ENCODE measurements around the gene PROSER2. TPM values are rescaled to one million over a fixed set of nuclear protein-coding genes. Genes with fewer than 3 reads are reported as not detected.

Gene PROSER2
- total RNA-seq, 1 experiment from 2014 or later: 4.1 TPM

- no peaks in the 10 kb centered on the region for H3K9me3 ChIP-seq (ENCODE audit: control insufficient read depth, insufficient read depth, low read depth, low read length)
- no peak for ATAC-seq
- no peaks in the 10 kb centered on the region for H3K4me1 ChIP-seq (ENCODE audit: control insufficient read depth, insufficient read depth, low read length)
- DNase-seq (ENCODE audit: low read depth, low spot score): no peak
- no peaks in the 10 kb centered on the region for H3K36me3 ChIP-seq (ENCODE audit: control insufficient read depth, insufficient read depth, low read length)
- in situ Hi-C loops (cut with HindIII; ENCODE audit: low pct_unique_long_range_greater_than_20kb, low sequenced_read_pairs) (no loop called here), intact Hi-C loops (cut with micrococcal nuclease; ENCODE audit: unreplicated experiment) (no loop called here)
- H3K27me3 ChIP-seq (ENCODE audit: control insufficient read depth, insufficient read depth, low read length): no peaks in the 10 kb centered on the region; the same call in 1 of the 2 replicates
- CTCF ChIA-PET: interaction anchor here (0.9 kb wide), 1 partner anchor 192 kb away, joined by 3 read pairs; no protein-coding TSS in a partner anchor
- no peak for TF ChIP-seq TCF7L2 (IDR thresholded peaks at IDR 0.05; ENCODE audit: low read depth, low read length)
- no peak for TF ChIP-seq POLR2AphosphoS5 (IDR thresholded peaks at IDR 0.05; ENCODE audit: low read depth, low read length)
- TF ChIP-seq CTCF (IDR thresholded peaks at IDR 0.05): no peak
- TF ChIP-seq SIN3A (IDR thresholded peaks at IDR 0.05; ENCODE audit: borderline replicate concordance, insufficient read depth, low read depth, low read length): no peak
- no peak for TF ChIP-seq REST (IDR thresholded peaks at IDR 0.05; ENCODE audit: insufficient read depth in 1 of 2, low read depth in 2 of 2, low read length in 1 of 2)
- no peak overlapping the region for H3K4me3 ChIP-seq (ENCODE audit: low read depth in 2 of 2, low read length in 2 of 2)
- POLR2A ChIA-PET: no interaction called here
- H3K27ac ChIP-seq (ENCODE audit: low read length): no peak overlapping the region
- no TSS peak for BruUV-seq (replicated peaks)
Measured at GRCh38 chr10:11794566-11794965, 28.6 kb upstream of the PROSER2 start.

- H3K36me3 ChIP-seq (ENCODE audit: control insufficient read depth, insufficient read depth, low read length): no peaks in the 10 kb centered on the region
- ChIA-PET POLR2A (no interaction called here), CTCF (interaction anchor here (0.9 kb wide), 1 partner anchor 191 kb away, joined by 3 read pairs; no protein-coding TSS in a partner anchor)
- no peaks in the 10 kb centered on the region for H3K27me3 ChIP-seq (ENCODE audit: control insufficient read depth, insufficient read depth, low read length)
- no peak overlapping the region for H3K4me3 ChIP-seq (ENCODE audit: low read depth in 2 of 2, low read length in 2 of 2)
- ATAC-seq: no peak
- intact Hi-C loops (cut with micrococcal nuclease; ENCODE audit: unreplicated experiment) (no loop called here), in situ Hi-C loops (cut with HindIII; ENCODE audit: low pct_unique_long_range_greater_than_20kb, low sequenced_read_pairs) (no loop called here)
- TF ChIP-seq SIN3A (IDR thresholded peaks at IDR 0.05; ENCODE audit: borderline replicate concordance, insufficient read depth, low read depth, low read length) (no peak), CTCF (IDR thresholded peaks at IDR 0.05) (no peak), TCF7L2 (IDR thresholded peaks at IDR 0.05; ENCODE audit: low read depth, low read length) (no peak), POLR2AphosphoS5 (IDR thresholded peaks at IDR 0.05; ENCODE audit: low read depth, low read length) (no peak), REST (IDR thresholded peaks at IDR 0.05; ENCODE audit: insufficient read depth in 1 of 2, low read depth in 2 of 2, low read length in 1 of 2) (no peak)
- no peaks in the 10 kb centered on the region for H3K9me3 ChIP-seq (ENCODE audit: control insufficient read depth, insufficient read depth, low read depth, low read length)
- no TSS peak for BruUV-seq (replicated peaks)
- H3K4me1 ChIP-seq (ENCODE audit: control insufficient read depth, insufficient read depth, low read length): no peaks in the 10 kb centered on the region
- H3K27ac ChIP-seq (ENCODE audit: low read length): no peak overlapping the region
- DNase-seq (ENCODE audit: low read depth, low spot score): no peak
Measured at GRCh38 chr10:11795101-11795920, 27.8 kb upstream of the PROSER2 start.

Data from Panc1 (cell line).